Measurements from ENCODE around the gene BRF1.

DNA sequence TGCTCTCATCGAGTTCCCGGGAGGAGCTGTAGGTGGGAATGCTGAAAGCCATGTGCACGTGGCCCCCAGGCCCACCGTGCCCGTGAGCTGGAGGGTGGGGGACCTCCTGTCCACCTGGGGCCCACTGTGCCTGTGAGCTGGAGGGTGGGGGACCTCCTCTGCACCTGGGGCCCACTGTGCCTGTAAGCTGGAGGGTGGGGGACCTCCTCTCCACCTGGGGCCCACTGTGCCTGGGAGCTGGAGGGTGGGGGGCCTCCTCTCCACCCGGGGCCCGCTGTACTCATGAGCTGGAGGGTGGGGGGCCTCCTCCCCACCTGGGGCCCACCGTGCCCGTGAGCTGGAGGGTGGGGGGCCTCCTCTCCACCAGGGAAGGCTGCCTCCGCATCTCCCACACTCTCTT is 105.8 kb downstream of the BRF1 start:
- TF ChIP-seq POLR2A (IDR thresholded peaks at IDR 0.05) = no peak
- no peak for TF ChIP-seq CTCF (IDR thresholded peaks at IDR 0.05)

Measured in testis (tissue), 2 donors.